SIG-M5 treated with dmso at 0.1 percent for 504 hours (cell line): ENCODE measurements around the gene CDK7.

Experiments
- DNase-seq: peaks from one replicate; lab custom pipeline; 2025; ENCODE audit not compliant: unreplicated experiment; lab: John Stamatoyannopoulos, UW

Gene CDK7

GRCh38 chr5:69288688-69289087, 54.0 kb downstream of the CDK7 start:
- DNase-seq: no peak

- no peak for DNase-seq
Observed at GRCh38 chr5:69292306-69292705, 57.6 kb downstream of the CDK7 start.

- DNase-seq: no peak
Observed at GRCh38 chr5:69293882-69294281, 59.2 kb downstream of the CDK7 start.

- DNase-seq: no peak
Observed at GRCh38 chr5:69295088-69295754, 60.5 kb downstream of the CDK7 start.

- DNase-seq: no peak
Observed at GRCh38 chr5:69299625-69300024, 64.9 kb downstream of the CDK7 start.

- DNase-seq: no peak
Observed at GRCh38 chr5:69300537-69301203, 66.0 kb downstream of the CDK7 start.

GRCh38 chr5:69305512-69305911, 70.8 kb downstream of the CDK7 start:
- no peak for DNase-seq

GRCh38 chr5:69308046-69308553, 73.4 kb downstream of the CDK7 start:
- no peak for DNase-seq

- no peak for DNase-seq
Observed at GRCh38 chr5:69309380-69309779, 74.7 kb downstream of the CDK7 start.

GRCh38 chr5:69312459-69313160, 77.9 kb downstream of the CDK7 start:
- DNase-seq: no peak

GRCh38 chr5:69313428-69313827, 78.7 kb downstream of the CDK7 start:
- no peak for DNase-seq

GRCh38 chr5:69315972-69316371, 81.3 kb downstream of the CDK7 start:
- no peak for DNase-seq

GRCh38 chr5:69317391-69317790, 82.7 kb downstream of the CDK7 start:
- peak; percentile 52 for DNase-seq

GRCh38 chr5:69326365-69326764, 91.7 kb downstream of the CDK7 start:
- no peak for DNase-seq
